ENCODE data around the gene SRSF7.
A peak's percentile ranks its signal among the peaks of the same experiment; 100 is the strongest.

The SRSF7 gene

DNA sequence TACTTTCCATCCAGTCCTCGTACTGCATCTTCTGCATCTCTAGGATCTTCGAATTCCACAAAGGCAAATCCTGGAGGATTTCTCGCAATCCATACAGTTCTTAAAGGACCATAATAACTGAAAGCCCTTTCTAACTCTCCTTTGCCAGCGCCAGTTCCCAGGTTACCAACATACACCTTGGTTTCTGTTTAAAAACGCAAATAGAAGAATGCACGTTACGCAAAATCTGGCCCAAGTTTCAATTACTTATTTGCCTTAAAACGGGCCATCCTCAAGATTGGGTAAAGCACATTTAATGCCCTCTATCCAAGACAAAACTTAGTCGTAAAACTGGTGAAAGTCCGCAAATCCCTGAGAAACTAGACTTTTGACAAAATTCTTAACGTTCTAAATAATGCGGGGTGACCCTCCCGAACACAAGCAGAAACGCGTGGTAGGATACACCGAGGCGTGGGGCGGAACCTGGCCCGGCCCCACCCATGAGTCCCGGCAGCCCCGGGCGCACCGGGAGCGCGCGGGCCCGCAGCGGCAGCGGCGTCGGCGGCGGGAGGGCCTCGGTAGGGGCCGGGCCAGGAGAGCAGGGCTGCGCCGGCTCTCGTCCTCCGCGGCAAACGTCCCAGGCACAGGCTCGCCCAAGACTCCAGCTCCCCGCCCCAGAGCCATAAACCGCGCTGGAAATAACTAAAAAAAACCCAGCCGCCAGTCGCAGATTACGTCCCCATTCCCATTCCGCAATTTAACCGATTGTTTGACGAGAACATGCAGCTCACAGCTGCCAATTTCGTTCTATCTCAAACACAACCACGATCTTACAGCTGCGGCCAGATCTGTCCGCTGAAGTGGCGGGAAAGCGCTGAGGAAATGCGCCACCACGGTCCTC is 910 bp downstream of the SRSF7 start:
- H3K36me3 ChIP-seq: peaks cover 54% of the 10 kb centered on the region
- peak overlapping the region; percentile 79 for H3K4me3 ChIP-seq (ENCODE audit: low read depth, low read length)
- DNase-seq: peak; percentile 42
- peaks cover 12% of the 10 kb centered on the region for H3K4me1 ChIP-seq
- TF ChIP-seq, protein P1, sequence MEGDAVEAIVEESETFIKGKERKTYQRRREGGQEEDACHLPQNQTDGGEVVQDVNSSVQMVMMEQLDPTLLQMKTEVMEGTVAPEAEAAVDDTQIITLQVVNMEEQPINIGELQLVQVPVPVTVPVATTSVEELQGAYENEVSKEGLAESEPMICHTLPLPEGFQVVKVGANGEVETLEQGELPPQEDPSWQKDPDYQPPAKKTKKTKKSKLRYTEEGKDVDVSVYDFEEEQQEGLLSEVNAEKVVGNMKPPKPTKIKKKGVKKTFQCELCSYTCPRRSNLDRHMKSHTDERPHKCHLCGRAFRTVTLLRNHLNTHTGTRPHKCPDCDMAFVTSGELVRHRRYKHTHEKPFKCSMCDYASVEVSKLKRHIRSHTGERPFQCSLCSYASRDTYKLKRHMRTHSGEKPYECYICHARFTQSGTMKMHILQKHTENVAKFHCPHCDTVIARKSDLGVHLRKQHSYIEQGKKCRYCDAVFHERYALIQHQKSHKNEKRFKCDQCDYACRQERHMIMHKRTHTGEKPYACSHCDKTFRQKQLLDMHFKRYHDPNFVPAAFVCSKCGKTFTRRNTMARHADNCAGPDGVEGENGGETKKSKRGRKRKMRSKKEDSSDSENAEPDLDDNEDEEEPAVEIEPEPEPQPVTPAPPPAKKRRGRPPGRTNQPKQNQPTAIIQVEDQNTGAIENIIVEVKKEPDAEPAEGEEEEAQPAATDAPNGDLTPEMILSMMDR (IDR thresholded peaks at IDR 0.05; ENCODE audit: low read depth, low read length): no peak
- H3K9me3 ChIP-seq: no peaks in the 10 kb centered on the region
- H3K27me3 ChIP-seq: no peaks in the 10 kb centered on the region

DNA sequence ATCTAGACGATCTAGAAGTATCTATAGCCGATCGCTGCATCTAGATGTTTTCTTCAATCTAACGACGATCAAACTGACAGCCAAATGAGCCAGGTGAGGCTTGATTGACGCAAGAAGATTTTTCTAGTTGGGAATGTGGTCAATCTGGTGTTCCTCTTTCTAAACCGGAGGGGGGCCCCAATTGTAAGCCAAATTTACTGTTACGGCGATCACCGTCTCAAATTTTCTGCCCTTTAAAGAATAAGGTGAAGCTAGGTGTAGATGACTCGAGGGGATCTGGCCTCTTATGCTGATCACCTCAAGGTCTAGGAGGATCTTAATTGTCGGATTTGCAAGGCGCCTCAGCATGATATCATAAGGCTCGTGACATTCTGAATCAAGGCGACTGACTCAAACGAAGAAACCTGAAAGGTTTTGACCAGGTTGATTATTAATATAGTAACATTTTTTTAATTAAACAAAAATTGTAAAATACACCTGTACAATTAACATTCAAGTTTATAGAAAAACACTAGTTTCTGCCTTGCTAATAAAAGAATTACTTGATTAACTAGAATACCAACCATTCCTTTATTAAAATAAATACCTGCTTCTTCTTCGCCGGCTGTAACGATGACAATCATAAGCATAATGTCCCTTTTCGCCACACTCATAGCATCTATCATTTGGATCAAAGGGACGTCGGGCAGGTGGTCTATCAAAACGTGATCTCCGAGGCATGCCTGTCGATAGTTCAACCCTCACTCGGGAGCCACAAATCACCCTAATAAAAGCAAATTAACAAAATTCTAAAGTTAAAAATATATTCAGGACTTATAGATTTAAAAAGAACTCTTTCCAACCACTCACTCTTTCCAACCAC is 2.0 kb downstream of the SRSF7 start:
- Histone ChIP-seq H3K27me3 (no peaks in the 10 kb centered on the region), H3K4me3 (ENCODE audit: low read depth, low read length) (peak overlapping the region; percentile 79), H3K4me1 (peaks cover 15% of the 10 kb centered on the region), H3K9me3 (no peaks in the 10 kb centered on the region), H3K36me3 (peaks cover 64% of the 10 kb centered on the region)
- TF ChIP-seq, protein P1 (IDR thresholded peaks at IDR 0.05; ENCODE audit: low read depth, low read length): no peak
- DNase-seq: no peak

- TF ChIP-seq, protein P1 (IDR thresholded peaks at IDR 0.05; ENCODE audit: low read depth, low read length): no peak
- no peaks in the 10 kb centered on the region for H3K9me3 ChIP-seq
- no peak for DNase-seq
- no peaks in the 10 kb centered on the region for H3K27me3 ChIP-seq
- peaks cover 72% of the 10 kb centered on the region for H3K36me3 ChIP-seq
- peaks cover 16% of the 10 kb centered on the region for H3K4me1 ChIP-seq
- peak overlapping the region; percentile 79 for H3K4me3 ChIP-seq (ENCODE audit: low read depth, low read length)
Measured at GRCh38 chr2:38748391-38748790, 2.8 kb downstream of the SRSF7 start.

DNA sequence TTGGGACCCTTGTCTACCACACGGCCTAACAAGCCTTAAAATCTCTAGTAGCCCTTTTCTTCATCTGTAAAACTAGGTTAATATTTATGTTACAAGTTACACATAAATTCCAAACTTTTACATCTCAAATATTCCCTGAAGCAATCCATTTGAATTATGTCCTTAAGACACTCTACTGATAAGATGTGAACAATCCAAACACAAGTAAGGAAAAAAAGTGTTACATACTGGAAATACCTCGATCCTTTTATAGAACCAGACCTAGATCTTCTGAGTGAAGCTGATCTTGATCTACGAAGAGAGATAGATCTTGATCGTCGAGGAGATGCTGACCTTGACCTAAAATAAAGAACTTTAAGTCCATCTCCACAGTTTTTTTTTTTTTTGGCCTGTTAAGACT is 3.3 kb downstream of the SRSF7 start:
- Histone ChIP-seq H3K4me3 (ENCODE audit: low read depth, low read length) (peak overlapping the region; percentile 79), H3K4me1 (peaks cover 16% of the 10 kb centered on the region), H3K27me3 (no peaks in the 10 kb centered on the region), H3K36me3 (peaks cover 78% of the 10 kb centered on the region), H3K9me3 (no peaks in the 10 kb centered on the region)
- TF ChIP-seq, protein P1 (IDR thresholded peaks at IDR 0.05; ENCODE audit: low read depth, low read length): no peak
- no peak for DNase-seq

GRCh38 chr2:38747007-38747424 is 4.1 kb downstream of the SRSF7 start:
- Histone ChIP-seq H3K4me3 (ENCODE audit: low read depth, low read length) (peak overlapping the region; percentile 79), H3K36me3 (peaks cover 85% of the 10 kb centered on the region), H3K4me1 (peaks cover 14% of the 10 kb centered on the region)

More at GRCh38 chr2:38747007-38747424, 4.1 kb downstream of the SRSF7 start:
- peak; percentile 69 for DNase-seq
- TF ChIP-seq, protein P1 (IDR thresholded peaks at IDR 0.05; ENCODE audit: low read depth, low read length): no peak
- Histone ChIP-seq H3K9me3 (no peaks in the 10 kb centered on the region), H3K27me3 (no peaks in the 10 kb centered on the region)
